Transverse colon (tissue), 4 donors: ENCODE results near the gene DNAJC3. TPM values are rescaled to one million over a fixed set of nuclear protein-coding genes. Genes with fewer than 3 reads are reported as not detected.

Experiments used
- DNase-seq: peaks from one replicate; pipeline ENCODE4 v3.0.0-alpha.2; 2019
- H3K27ac ChIP-seq, 4 donors: fragments of 200-600 bp; sonication (generic); 2 replicates each; pipeline ENCODE4 v1.5.1; 2016 to 2018; ENCODE audit warnings: inconsistent platforms in 4 of 4
- H3K27me3 ChIP-seq: fragments of 200-600 bp; sonication (generic); 2 replicates; pipeline ENCODE4 v1.5.1; 2017; ENCODE audit warnings: inconsistent platforms
- H3K36me3 ChIP-seq, 4 donors: fragments of 200-600 bp; sonication (generic); 2 replicates each; pipeline ENCODE4 v1.5.1; 2017 to 2019; ENCODE audit warnings: inconsistent platforms in 4 of 4
- H3K4me1 ChIP-seq, 4 donors: fragments of 200-600 bp; sonication (generic); 2 replicates each; pipeline ENCODE4 v1.5.1; 2017 to 2020; ENCODE audit warnings: inconsistent platforms in 4 of 4
- H3K4me3 ChIP-seq, 4 donors: fragments of 200-600 bp; sonication (generic); 1 replicate in 1 of 4; 2 replicates in 3 of 4; pipeline versions ENCODE4 v1.5.1 to v1.6.1; 2017 to 2019; ENCODE audit warnings: inconsistent platforms in 4 of 4
- H3K9me3 ChIP-seq, 2 donors: fragments of 200-600 bp; sonication (generic); 2 replicates each; pipeline ENCODE4 v1.5.1; 2017 to 2019; ENCODE audit warnings: inconsistent platforms in 2 of 2
- EP300 ChIP-seq: sonication (generic); formaldehyde crosslinking; IDR thresholded peaks from one replicate; pipeline ENCODE4 v1.6.1; 2017; ENCODE audit warnings: antibody characterized with exemption, low read depth
- POLR2A ChIP-seq: fragments of 450-650 bp; IDR thresholded peaks from one replicate; pipeline ENCODE4 v1.6.1; 2016; ENCODE audit warnings: antibody characterized with exemption, mild to moderate bottlenecking, moderate library complexity
- POLR2AphosphoS5 ChIP-seq, 3 donors: sonication (generic); formaldehyde crosslinking; IDR thresholded peaks; one replicate each; pipeline ENCODE4 v1.6.1; 2016; ENCODE audit warnings: antibody characterized with exemption in 3 of 3
- WGBS, 2 donors: methylation state at CpG; one replicate each; pipeline ENCODE4 v1.1.5; 2018; ENCODE audit warnings: low coverage in 1 of 2; 5-methylcytosine and 5-hydroxymethylcytosine counted together
- in situ Hi-C, 4 donors: fragments of 200-750 bp; cut with MboI; loops; one replicate each; pipeline versions ENCODE4 v1.15.0 to v1.15.1; 2017; ENCODE audit warnings: low sequenced_read_pairs in 3 of 4, low pct_ligation_motif_present in 1 of 4, low pct_unique_long_range_greater_than_20kb in 1 of 4
- intact Hi-C: fragments of 100-400 bp; cut with DNase I; formaldehyde crosslinking; loops from one replicate; pipeline ENCODE4 v1.15.1; 2023; ENCODE audit warnings: low total_unique reads
- total RNA-seq, 4 donors: library from RNA; depleted of rRNA; stranded (reverse); fragments of >200 nt; gene quantifications; one replicate each; pipeline ENCODE4 v1.1.0, GENCODE V29; 2016
- TF ChIP-seq, protein P1 (sequence below), 5 experiments: fragments of 200-600 bp in 3 of 5; fragments of 450-650 bp in 2 of 5; sonication (generic) in 3 of 5; IDR thresholded peaks; 1 replicate in 2 of 5; 2 replicates in 3 of 5; pipeline ENCODE4 v1.5.1; 2016 to 2017; ENCODE audit warnings: antibody characterized with exemption in 5 of 5, inconsistent platforms in 3 of 5, mild to moderate bottlenecking in 2 of 5, moderate library complexity in 1 of 5

Gene DNAJC3
- total RNA-seq, 4 donors from 2014 or later, result 22.8 to 49.7 (median 35.5) TPM

DNA sequence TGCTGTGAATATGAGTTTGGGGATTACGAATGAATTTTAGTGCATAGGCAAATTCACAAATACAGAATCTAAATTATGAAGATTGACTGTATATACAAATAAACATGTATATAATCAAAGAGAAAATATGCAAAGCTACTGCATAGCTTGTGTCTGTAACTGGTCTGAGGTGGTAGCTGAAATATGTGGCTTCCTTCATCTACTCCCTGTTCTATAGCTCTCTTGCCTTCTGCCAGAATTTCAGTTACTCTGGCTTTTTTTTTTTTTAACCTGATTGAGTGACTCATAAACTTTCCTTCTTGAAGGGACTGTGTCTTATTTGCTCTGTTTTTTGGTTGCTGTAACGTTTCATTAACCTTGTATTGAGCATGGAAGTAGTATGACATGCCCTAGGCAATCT lies 26.6 kb downstream of the DNAJC3 start:
- H3K36me3 ChIP-seq, result no peaks in the 10 kb centered on the region
- no peaks in the 10 kb centered on the region for H3K9me3 ChIP-seq
- TF ChIP-seq POLR2AphosphoS5 (IDR thresholded peaks at IDR 0.05), result no peak
- no peak for TF ChIP-seq POLR2A
- TF ChIP-seq EP300, result no peak
- TF ChIP-seq, protein P1, sequence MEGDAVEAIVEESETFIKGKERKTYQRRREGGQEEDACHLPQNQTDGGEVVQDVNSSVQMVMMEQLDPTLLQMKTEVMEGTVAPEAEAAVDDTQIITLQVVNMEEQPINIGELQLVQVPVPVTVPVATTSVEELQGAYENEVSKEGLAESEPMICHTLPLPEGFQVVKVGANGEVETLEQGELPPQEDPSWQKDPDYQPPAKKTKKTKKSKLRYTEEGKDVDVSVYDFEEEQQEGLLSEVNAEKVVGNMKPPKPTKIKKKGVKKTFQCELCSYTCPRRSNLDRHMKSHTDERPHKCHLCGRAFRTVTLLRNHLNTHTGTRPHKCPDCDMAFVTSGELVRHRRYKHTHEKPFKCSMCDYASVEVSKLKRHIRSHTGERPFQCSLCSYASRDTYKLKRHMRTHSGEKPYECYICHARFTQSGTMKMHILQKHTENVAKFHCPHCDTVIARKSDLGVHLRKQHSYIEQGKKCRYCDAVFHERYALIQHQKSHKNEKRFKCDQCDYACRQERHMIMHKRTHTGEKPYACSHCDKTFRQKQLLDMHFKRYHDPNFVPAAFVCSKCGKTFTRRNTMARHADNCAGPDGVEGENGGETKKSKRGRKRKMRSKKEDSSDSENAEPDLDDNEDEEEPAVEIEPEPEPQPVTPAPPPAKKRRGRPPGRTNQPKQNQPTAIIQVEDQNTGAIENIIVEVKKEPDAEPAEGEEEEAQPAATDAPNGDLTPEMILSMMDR (IDR thresholded peaks at IDR 0.05), result no peak
- no peak overlapping the region for H3K27ac ChIP-seq
- no peak overlapping the region for H3K4me3 ChIP-seq
- peaks cover 0 to 5% (median 4%) of the 10 kb centered on the region in 4 donors for H3K4me1 ChIP-seq
- no peaks in the 10 kb centered on the region for H3K27me3 ChIP-seq
- in situ Hi-C loops, result no loop called here
- WGBS, 2 donors, result 75% methylated on average over 2 of the region's 2 CpGs
- intact Hi-C loops, result no loop called here
- DNase-seq, result no peak

DNA sequence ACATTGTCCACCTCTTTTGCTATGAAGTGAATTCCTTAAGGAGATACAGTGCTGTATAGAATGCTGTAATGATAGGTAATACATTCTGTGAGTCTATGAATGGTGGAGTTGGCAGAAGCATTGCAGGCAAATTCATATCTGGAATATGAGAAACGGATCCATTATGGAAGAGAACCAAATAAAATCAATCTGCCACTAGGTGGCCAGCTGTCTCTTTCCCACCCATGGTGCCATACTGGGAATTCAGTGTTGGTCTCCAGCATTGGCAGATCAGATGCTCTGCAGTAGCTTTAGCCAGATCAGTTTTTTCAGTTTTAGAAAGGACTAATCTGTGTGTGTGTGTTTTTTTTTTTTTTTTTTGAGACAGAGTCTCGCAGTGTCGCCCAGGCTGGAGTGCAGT lies 27.6 kb downstream of the DNAJC3 start:
- no peaks in the 10 kb centered on the region for H3K27me3 ChIP-seq
- no peak for DNase-seq
- in situ Hi-C loops, result no loop called here
- H3K4me3 ChIP-seq, result no peak overlapping the region
- peaks cover 0 to 5% (median 2%) of the 10 kb centered on the region in 4 donors for H3K4me1 ChIP-seq
- H3K9me3 ChIP-seq, result no peaks in the 10 kb centered on the region
- intact Hi-C loops, result no loop called here
- WGBS, 2 donors, result 89 to 94% methylated on average over 3 of the region's 3 CpGs
- TF ChIP-seq, protein P1 (IDR thresholded peaks at IDR 0.05), result peak in 1 of 5 experiments; percentile 9
- no peak for TF ChIP-seq POLR2AphosphoS5 (IDR thresholded peaks at IDR 0.05)
- H3K36me3 ChIP-seq, result no peaks in the 10 kb centered on the region
- H3K27ac ChIP-seq, result no peak overlapping the region

DNA sequence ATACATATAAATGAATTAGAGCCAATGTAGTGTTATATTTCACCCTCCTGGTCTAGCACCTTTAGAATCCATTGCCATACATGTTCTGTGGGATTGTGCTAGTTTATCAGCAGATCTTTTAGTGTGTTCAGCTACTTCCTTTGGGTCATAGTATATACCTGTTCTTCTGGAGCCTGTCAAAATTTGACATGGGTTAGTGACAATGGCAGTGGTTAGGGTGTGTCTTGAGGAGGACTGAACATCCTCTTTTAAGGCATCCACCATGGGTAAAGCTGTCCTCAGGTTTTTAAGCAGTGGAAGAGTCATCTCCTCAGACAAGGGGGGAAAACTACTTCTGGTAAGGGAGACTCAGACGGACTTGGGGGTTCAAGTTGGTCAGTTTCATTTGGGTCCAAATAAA lies 29.4 kb downstream of the DNAJC3 start:
- 97 to 100% methylated on average over 1 of the region's 1 CpG for WGBS, 2 donors
- no peak for DNase-seq
- intact Hi-C loops (no loop called here), in situ Hi-C loops (no loop called here)
- Histone ChIP-seq H3K4me1 (peaks cover 0 to 5% (median 0%) of the 10 kb centered on the region in 4 donors), H3K9me3 (no peaks in the 10 kb centered on the region), H3K4me3 (no peak overlapping the region), H3K27me3 (no peaks in the 10 kb centered on the region), H3K36me3 (peaks cover 0 to 11% (median 3%) of the 10 kb centered on the region in 4 donors), H3K27ac (no peak overlapping the region)
- TF ChIP-seq, protein P1 (IDR thresholded peaks at IDR 0.05), result no peak
- TF ChIP-seq EP300 (no peak), POLR2A (no peak), POLR2AphosphoS5 (IDR thresholded peaks at IDR 0.05) (no peak)

DNA sequence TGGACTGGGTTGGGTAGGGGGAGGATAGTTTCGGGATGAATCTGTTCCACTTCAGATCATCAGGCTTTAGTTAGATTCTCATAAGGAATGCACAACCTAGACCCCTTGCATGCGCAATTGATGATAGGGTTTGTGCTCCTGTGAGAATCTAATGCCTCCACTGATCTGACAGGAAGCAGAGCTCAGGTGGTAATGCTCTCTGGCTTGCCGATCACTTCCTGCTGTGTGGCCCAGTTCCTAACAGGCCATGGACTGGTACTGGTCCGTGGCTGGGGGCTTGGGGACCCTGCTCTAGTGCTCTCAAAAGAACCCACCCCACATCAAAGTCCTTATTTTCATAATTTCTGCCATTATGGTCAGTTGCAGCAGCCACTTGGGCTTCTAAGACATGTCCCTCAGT lies 30.1 kb downstream of the DNAJC3 start:
- TF ChIP-seq, protein P1 (IDR thresholded peaks at IDR 0.05), result no peak
- TF ChIP-seq POLR2A, result no peak
- intact Hi-C loops (no loop called here), in situ Hi-C loops (no loop called here)
- no peak overlapping the region for H3K4me3 ChIP-seq
- H3K9me3 ChIP-seq, result no peaks in the 10 kb centered on the region
- no peak for DNase-seq
- peaks cover 0 to 5% (median 0%) of the 10 kb centered on the region in 4 donors for H3K4me1 ChIP-seq
- no peak overlapping the region for H3K27ac ChIP-seq
- 79 to 100% methylated on average over 1 to 4 of the region's 4 CpGs for WGBS, 2 donors
- no peaks in the 10 kb centered on the region for H3K27me3 ChIP-seq
- peaks cover 0 to 17% (median 5%) of the 10 kb centered on the region in 4 donors for H3K36me3 ChIP-seq
